HepG2 (cell line): ENCODE results near the gene ACTN1. TPM values are rescaled to one million over a fixed set of nuclear protein-coding genes. Genes with fewer than 3 reads are reported as not detected.

Experiments used
- ATF4 ChIP-seq, 2 experiments: fragments of 450-650 bp in 1 of 2; sonication (generic) in 1 of 2; formaldehyde crosslinking; IDR thresholded peaks; 2 replicates each; pipeline versions ENCODE4 v1.5.0 to v1.8.0; 2020 to 2022; ENCODE audit warnings: mild to moderate bottlenecking in 1 of 2, missing genetic modification reagents in 1 of 2
- GATAD2A ChIP-seq: IDR thresholded peaks from 2 replicates; pipeline ENCODE4 v1.6.1; 2016
- HMG20B ChIP-seq: conservative IDR thresholded peaks from 2 replicates; pipeline ENCODE4 v1.6.1; 2016; ENCODE audit warnings: missing genetic modification reagents, missing compliant biosample characterization
- MNT ChIP-seq: fragments of 450-650 bp; IDR thresholded peaks from 2 replicates; pipeline ENCODE4 v1.6.1; 2016
- MTF2 ChIP-seq: sonication (generic); formaldehyde crosslinking; IDR thresholded peaks from 2 replicates; pipeline ENCODE4 v1.5.0; 2020; ENCODE audit warnings: missing genetic modification reagents, borderline replicate concordance
- RFX1 ChIP-seq: fragments of 450-650 bp; IDR thresholded peaks from 2 replicates; pipeline ENCODE4 v1.6.1; 2017
- SOX13 ChIP-seq, 3 experiments: fragments of 450-650 bp in 1 of 3; sonication (generic) in 1 of 3; formaldehyde crosslinking in 1 of 3; IDR thresholded peaks in 2 of 3; conservative IDR thresholded peaks in 1 of 3; 2 replicates each; pipeline versions ENCODE4 v1.5.0 to v1.6.1; 2016 to 2020; ENCODE audit warnings: antibody characterized with exemption in 1 of 3, mild to moderate bottlenecking in 1 of 3, missing compliant biosample characterization in 1 of 3, missing genetic modification reagents in 1 of 3, moderate library complexity in 1 of 3
- ZBTB10 ChIP-seq: sonication (generic); formaldehyde crosslinking; IDR thresholded peaks from 2 replicates; pipeline ENCODE4 v1.4.0; 2020; ENCODE audit warnings: missing genetic modification reagents, borderline replicate concordance
- ZNF549 ChIP-seq: sonication (generic); formaldehyde crosslinking; IDR thresholded peaks from 2 replicates; pipeline ENCODE4 v1.5.0; 2020; ENCODE audit warnings: missing genetic modification reagents
- ZNF737 ChIP-seq: sonication (generic); formaldehyde crosslinking; IDR thresholded peaks from 2 replicates; pipeline ENCODE4 v1.5.0; 2020; ENCODE audit warnings: missing genetic modification reagents, mild to moderate bottlenecking, borderline replicate concordance
- ZNF773 ChIP-seq: sonication (generic); formaldehyde crosslinking; IDR thresholded peaks from 2 replicates; pipeline ENCODE4 v1.4.0; 2020; ENCODE audit warnings: missing genetic modification reagents, borderline replicate concordance
- ZNF776 ChIP-seq: sonication (generic); formaldehyde crosslinking; IDR thresholded peaks from 2 replicates; pipeline ENCODE4 v1.4.0; 2020; ENCODE audit warnings: mild to moderate bottlenecking, missing genetic modification reagents
- ZNF850 ChIP-seq: sonication (generic); formaldehyde crosslinking; conservative IDR thresholded peaks from 2 replicates; pipeline ENCODE4 v1.9.0; 2021; ENCODE audit warnings: mild to moderate bottlenecking, missing genetic modification reagents
- ZXDC ChIP-seq: sonication (generic); formaldehyde crosslinking; IDR thresholded peaks from 2 replicates; pipeline ENCODE4 v1.5.0; 2020; ENCODE audit warnings: mild to moderate bottlenecking, missing genetic modification reagents
- polyA plus RNA-seq, 8 experiments: library from polyadenylated mRNA; depleted of rRNA in 3 of 8; stranded (reverse) in 7 of 8; unstranded in 1 of 8; fragments of >200 nt; fragmentation: Illumina TruSeq in 4 of 8; extraction: Trizol in 4 of 8; gene quantifications; 2 replicates each; pipeline versions ENCODE4 v1.2.1 to v1.2.3, GENCODE V29; 2011 to 2016; ENCODE audit warnings: low read depth in 4 of 8, missing spikeins in 1 of 8, mixed read lengths in 1 of 8; ENCODE audit not compliant: insufficient read depth in 1 of 8
- total RNA-seq, 5 experiments: library from RNA; depleted of rRNA; stranded (reverse); fragments of >200 nt; fragmentation: Illumina TruSeq; extraction: Trizol; gene quantifications; 2 replicates each; pipeline ENCODE4 v1.2.3, GENCODE V29; 2016; ENCODE audit warnings: low read depth in 1 of 5
- TF ChIP-seq, protein P1 (sequence below): sonication (generic); formaldehyde crosslinking; IDR thresholded peaks from 2 replicates; pipeline ENCODE4 v1.4.0; 2020; ENCODE audit warnings: missing genetic modification reagents, borderline replicate concordance
- TF ChIP-seq, protein P2 (sequence below): sonication (generic); formaldehyde crosslinking; IDR thresholded peaks from 2 replicates; pipeline ENCODE4 v1.9.0; 2021; ENCODE audit warnings: missing genetic modification reagents, mild to moderate bottlenecking, borderline replicate concordance

Gene ACTN1
- total and polyA plus RNA-seq, 2 of the 13 experiments (the other 11 are each of a cell fraction or from before 2014, with no cell fraction given), result 58.6 to 162 TPM

DNA sequence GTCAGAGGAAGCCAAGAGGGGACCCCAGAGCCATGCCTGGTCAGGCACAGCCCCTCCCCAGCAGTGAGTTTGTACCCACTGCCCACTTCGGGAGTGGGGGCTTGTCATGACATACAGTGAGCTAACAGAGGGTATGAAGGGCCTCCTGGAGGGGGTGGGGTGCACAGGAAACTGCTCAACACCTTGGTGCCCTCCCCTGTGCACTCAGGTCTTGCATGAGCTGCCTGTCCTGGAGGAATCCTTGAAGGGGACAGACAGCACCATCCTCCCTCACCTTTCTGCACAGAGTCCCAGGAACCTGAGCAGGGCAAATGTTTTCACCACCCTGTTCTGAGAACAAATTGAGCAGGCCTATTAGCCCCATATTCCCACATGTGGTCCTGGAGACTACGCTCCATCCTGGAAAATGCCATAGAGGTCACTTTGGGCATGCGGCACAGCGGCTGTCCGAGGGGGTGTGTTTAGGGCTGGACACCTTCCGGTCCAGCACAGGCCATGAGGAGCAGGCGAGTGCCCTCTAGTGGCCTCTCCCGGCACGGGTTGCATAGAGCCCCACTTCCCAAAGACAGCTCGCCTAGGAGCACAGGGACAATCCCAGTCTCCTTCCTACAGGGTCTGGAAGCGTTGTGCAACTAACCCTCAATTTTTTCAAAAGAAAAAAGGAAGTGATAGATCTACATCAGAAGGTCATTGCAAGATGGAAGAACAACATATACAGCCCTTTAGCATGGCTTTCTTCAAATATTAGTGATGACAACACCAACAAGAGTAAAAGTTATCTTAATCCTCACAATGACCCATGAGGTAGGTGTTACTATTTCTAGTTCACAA, 154.4 kb downstream of the ACTN1 start (continued):
- TF ChIP-seq ZXDC (CRISPR knock-in tag), result no peak
- TF ChIP-seq ZNF737, result no peak
- no peak for TF ChIP-seq ZBTB10
- peak; percentile 45; the same call in 1 of the 2 replicates for TF ChIP-seq MNT
- TF ChIP-seq ZNF776, result 0 out of 2 replicates have a peak, but pooled peaks have one; percentile 15
- no peak for TF ChIP-seq ZNF850
- TF ChIP-seq, protein P1, sequence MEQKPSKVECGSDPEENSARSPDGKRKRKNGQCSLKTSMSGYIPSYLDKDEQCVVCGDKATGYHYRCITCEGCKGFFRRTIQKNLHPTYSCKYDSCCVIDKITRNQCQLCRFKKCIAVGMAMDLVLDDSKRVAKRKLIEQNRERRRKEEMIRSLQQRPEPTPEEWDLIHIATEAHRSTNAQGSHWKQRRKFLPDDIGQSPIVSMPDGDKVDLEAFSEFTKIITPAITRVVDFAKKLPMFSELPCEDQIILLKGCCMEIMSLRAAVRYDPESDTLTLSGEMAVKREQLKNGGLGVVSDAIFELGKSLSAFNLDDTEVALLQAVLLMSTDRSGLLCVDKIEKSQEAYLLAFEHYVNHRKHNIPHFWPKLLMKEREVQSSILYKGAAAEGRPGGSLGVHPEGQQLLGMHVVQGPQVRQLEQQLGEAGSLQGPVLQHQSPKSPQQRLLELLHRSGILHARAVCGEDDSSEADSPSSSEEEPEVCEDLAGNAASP, result peak; percentile 65; the same call in 1 of the 2 replicates
- TF ChIP-seq ATF4 (CRISPR knock-in tag; IDR thresholded peaks at IDR 0.05), result peak in 1 of 2 experiments; percentile 35; a peak in 1 of 4 replicates
- TF ChIP-seq MTF2 (CRISPR knock-in tag), result no peak
- TF ChIP-seq RFX1, result no peak
- no peak for TF ChIP-seq SOX13 (IDR thresholded peaks at IDR 0.05)
- peak in 1 of 2 experiments; percentile 52; a peak in 1 of 4 replicates for TF ChIP-seq SOX13 (CRISPR knock-in tag; conservative IDR thresholded peaks at IDR 0.05 in 1 of 2, IDR thresholded peaks at IDR 0.05 in 1 of 2)
- 0 out of 2 replicates have a peak, but pooled peaks have one; percentile 64 for TF ChIP-seq HMG20B (CRISPR knock-in tag)
- TF ChIP-seq, protein P2, sequence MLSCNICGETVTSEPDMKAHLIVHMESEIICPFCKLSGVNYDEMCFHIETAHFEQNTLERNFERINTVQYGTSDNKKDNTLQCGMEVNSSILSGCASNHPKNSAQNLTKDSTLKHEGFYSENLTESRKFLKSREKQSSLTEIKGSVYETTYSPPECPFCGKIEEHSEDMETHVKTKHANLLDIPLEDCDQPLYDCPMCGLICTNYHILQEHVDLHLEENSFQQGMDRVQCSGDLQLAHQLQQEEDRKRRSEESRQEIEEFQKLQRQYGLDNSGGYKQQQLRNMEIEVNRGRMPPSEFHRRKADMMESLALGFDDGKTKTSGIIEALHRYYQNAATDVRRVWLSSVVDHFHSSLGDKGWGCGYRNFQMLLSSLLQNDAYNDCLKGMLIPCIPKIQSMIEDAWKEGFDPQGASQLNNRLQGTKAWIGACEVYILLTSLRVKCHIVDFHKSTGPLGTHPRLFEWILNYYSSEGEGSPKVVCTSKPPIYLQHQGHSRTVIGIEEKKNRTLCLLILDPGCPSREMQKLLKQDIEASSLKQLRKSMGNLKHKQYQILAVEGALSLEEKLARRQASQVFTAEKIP, result no peak
- no peak for TF ChIP-seq ZNF549 (CRISPR knock-in tag)
- peak; percentile 80 for TF ChIP-seq GATAD2A (CRISPR knock-in tag)
- no peak for TF ChIP-seq ZNF773
